LNCaP clone FGC (cell line): ENCODE measurements around the gene NKX2-8.
A peak's percentile ranks its signal among the peaks of the same experiment; 100 is the strongest.

ENCODE experiments used
- DNase-seq: peaks from one replicate; pipeline ENCODE4 v3.0.0-alpha.2; 2011; ENCODE audit warnings: low read depth
- H3K4me3 ChIP-seq: 2 replicates; pipeline ENCODE4 v1.5.1; 2011; ENCODE audit warnings: mild to moderate bottlenecking, low read depth, low read length, control low read depth
- CTCF ChIP-seq: IDR thresholded peaks from 2 replicates; pipeline ENCODE4 v1.5.1; 2012; ENCODE audit warnings: mild to moderate bottlenecking; ENCODE audit not compliant: control insufficient read depth, insufficient read depth; ENCODE audit errors: extremely low read depth

NKX2-8 gene

GRCh38 chr14:36582011-36582873 is at the start of gene NKX2-8:
NKX2-8 (minus strand) TSS chr14:36582614; CDS start chr14:36582389, 225 bp downstream.
- DNase-seq: no peak

DNA sequence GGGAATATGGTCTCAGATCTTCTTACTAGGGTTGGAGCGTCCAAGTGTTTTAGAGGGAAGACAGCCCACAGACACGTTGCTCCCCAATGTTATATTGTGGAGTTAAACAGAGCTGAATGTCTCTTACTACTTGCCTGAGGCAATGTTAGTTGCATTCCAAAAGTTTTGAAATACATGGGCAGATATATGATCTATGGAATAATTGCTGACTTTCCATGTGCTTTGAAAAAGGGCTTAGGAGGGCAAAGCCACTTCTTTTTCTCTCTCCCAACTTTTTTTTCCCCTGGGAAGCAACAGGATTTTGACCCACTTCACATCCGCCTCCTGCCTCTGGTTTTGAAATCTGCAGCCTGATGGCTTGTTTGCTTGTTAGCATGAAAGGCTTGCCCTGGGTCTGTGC is 45.6 kb upstream of the NKX2-8 start:
- no peak for DNase-seq
- H3K4me3 ChIP-seq: no peak overlapping the region
- no peak for TF ChIP-seq CTCF

More at GRCh38 chr14:36582011-36582873, at the start of gene NKX2-8:
- H3K4me3 ChIP-seq: peak within 1 kb of the TSS; percentile 52
- TF ChIP-seq CTCF: no peak

- TF ChIP-seq CTCF: no peak
- no peak for DNase-seq
- no peak overlapping the region for H3K4me3 ChIP-seq
Measured at GRCh38 chr14:36626151-36626550, 43.7 kb upstream of the NKX2-8 start.

- H3K4me3 ChIP-seq: no peak overlapping the region
- no peak for DNase-seq
- no peak for TF ChIP-seq CTCF
Measured at GRCh38 chr14:36625436-36625835, 43.0 kb upstream of the NKX2-8 start.

GRCh38 chr14:36625014-36625413 is 42.6 kb upstream of the NKX2-8 start:
- no peak for DNase-seq
- H3K4me3 ChIP-seq: no peak overlapping the region
- TF ChIP-seq CTCF: no peak

DNA sequence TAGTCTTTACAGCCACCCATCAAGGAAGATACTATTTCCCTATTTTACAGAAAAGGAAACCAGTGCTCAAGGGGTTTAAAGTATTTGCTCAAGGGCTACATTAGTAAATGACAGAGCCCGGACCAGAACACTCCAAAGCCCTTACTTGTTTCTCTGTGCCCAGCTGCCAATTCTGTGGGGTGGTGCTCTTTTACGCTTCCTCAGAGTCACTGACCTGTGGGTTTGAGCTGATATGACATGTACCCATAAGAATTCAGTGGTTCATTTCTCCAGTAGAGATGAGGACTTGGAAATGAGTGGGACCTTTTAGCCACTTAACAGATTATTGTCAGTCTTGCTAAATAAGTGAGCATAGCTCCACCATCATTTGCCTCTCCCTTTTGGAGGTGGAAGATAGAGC is 37.4 kb upstream of the NKX2-8 start:
- TF ChIP-seq CTCF: no peak
- no peak overlapping the region for H3K4me3 ChIP-seq
- DNase-seq: no peak

DNA sequence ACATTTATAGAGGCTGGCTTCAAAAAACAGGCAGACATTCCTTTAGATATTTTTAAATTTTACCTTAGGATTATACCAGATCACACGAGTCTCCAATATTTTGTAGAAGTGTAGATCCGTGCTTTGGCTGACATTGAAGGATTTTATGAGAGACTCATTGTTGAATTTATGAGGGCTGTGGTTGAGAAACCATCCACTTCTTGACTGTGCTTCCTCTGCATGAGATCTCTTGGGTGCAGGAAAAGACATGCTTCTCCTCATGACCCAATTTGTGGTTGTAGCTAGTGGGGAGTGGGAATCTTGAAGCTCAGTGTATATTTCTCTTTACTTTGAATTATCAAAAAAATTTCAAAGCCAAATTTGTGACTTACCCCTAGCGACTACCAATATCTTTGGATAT is 36.7 kb upstream of the NKX2-8 start:
- no peak for DNase-seq
- no peak for TF ChIP-seq CTCF

More for the DNA sequence above, 36.7 kb upstream of the NKX2-8 start:
- no peak overlapping the region for H3K4me3 ChIP-seq
